Stimulated activated CD8-positive, alpha-beta memory T cell treated with anti-CD3 and anti-CD28 coated beads, Interleukin-15, amount 100 ng/mL, for 4 hours (primary cell): ENCODE data around the gene NGEF.

Experiments used
- DNase-seq, 2 donors: peaks; one replicate each; pipeline ENCODE4 v3.0.0-alpha.2; 2020; ENCODE audit warnings: low read depth in 2 of 2

NGEF gene

GRCh38 chr2:232900811-232901735 is 112.0 kb downstream of the NGEF start:
- DNase-seq: no peak

- DNase-seq: no peak
Observed at GRCh38 chr2:232898592-232899543, 114.2 kb downstream of the NGEF start.

- DNase-seq: no peak
Observed at GRCh38 chr2:232897598-232898408, 115.3 kb downstream of the NGEF start.

- no peak for DNase-seq
Observed at GRCh38 chr2:232896720-232897597, 116.1 kb downstream of the NGEF start.

GRCh38 chr2:232896111-232896510 is 116.9 kb downstream of the NGEF start:
- no peak for DNase-seq

- DNase-seq: no peak
Observed at GRCh38 chr2:232894746-232895145, 118.3 kb downstream of the NGEF start.

- DNase-seq: no peak
Observed at GRCh38 chr2:232894251-232894650, 118.8 kb downstream of the NGEF start.

GRCh38 chr2:232893834-232894233 is 119.2 kb downstream of the NGEF start:
- no peak for DNase-seq

GRCh38 chr2:232892843-232893242 is 120.2 kb downstream of the NGEF start:
- DNase-seq: no peak

GRCh38 chr2:232892221-232892620 is 120.8 kb downstream of the NGEF start:
- no peak for DNase-seq

- no peak for DNase-seq
Observed at GRCh38 chr2:232891621-232892071, 121.4 kb downstream of the NGEF start.

GRCh38 chr2:232890896-232891601 is 122.0 kb downstream of the NGEF start:
- no peak for DNase-seq

- DNase-seq: no peak
Observed at GRCh38 chr2:232890536-232890895, 122.5 kb downstream of the NGEF start.

- DNase-seq: no peak
Observed at GRCh38 chr2:232889876-232890401, 123.1 kb downstream of the NGEF start.

- DNase-seq: no peak
Observed at GRCh38 chr2:232888839-232889529, 124.1 kb downstream of the NGEF start.

GRCh38 chr2:232888099-232888836 is 124.8 kb downstream of the NGEF start:
- DNase-seq: no peak

GRCh38 chr2:232887171-232887850 is 125.7 kb downstream of the NGEF start:
- DNase-seq: no peak

GRCh38 chr2:232886632-232887031 is 126.4 kb downstream of the NGEF start:
- DNase-seq: no peak
